ENCODE measurements around the gene ATP11C. TPM values are rescaled to one million over a fixed set of nuclear protein-coding genes. Genes with fewer than 3 reads are reported as not detected.

Gene ATP11C
- total and polyA plus RNA-seq, 12 donors, result 1.8 to 8.5 (median 2.9) TPM

DNA sequence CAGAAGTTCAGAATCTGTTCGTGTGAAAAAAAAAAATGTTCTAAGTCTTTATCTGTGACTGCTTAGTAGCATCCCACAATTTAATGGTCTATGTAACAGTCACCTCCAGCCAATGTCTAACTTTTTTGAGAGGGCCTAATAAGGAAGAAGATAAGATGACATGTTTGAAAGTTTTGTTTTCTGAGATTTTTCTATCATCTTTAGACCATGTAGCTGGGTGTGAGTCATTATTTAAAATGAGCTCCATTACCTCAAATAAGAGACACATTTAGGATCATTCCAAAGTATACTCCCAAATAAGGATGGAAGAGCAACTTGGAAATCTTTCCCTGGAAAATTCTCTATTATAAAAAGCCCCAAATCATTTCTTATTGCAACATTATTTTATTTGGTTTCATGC, 196.7 kb downstream of the ATP11C start:
- Histone ChIP-seq H3K27me3 (peaks cover 0 to 7% (median 0%) of the 10 kb centered on the region in 7 donors), H3K27ac (no peak overlapping the region), H3K9me3 (no peaks in the 10 kb centered on the region), H3K4me3 (no peak overlapping the region), H3K36me3 (peaks cover 0 to 35% (median 0%) of the 10 kb centered on the region in 9 donors), H3K4me1 (no peaks in the 10 kb centered on the region)
- TF ChIP-seq, protein P1, sequence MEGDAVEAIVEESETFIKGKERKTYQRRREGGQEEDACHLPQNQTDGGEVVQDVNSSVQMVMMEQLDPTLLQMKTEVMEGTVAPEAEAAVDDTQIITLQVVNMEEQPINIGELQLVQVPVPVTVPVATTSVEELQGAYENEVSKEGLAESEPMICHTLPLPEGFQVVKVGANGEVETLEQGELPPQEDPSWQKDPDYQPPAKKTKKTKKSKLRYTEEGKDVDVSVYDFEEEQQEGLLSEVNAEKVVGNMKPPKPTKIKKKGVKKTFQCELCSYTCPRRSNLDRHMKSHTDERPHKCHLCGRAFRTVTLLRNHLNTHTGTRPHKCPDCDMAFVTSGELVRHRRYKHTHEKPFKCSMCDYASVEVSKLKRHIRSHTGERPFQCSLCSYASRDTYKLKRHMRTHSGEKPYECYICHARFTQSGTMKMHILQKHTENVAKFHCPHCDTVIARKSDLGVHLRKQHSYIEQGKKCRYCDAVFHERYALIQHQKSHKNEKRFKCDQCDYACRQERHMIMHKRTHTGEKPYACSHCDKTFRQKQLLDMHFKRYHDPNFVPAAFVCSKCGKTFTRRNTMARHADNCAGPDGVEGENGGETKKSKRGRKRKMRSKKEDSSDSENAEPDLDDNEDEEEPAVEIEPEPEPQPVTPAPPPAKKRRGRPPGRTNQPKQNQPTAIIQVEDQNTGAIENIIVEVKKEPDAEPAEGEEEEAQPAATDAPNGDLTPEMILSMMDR (IDR thresholded peaks at IDR 0.05), result no peak
- WGBS, 2 donors, result 70 to 91% methylated on average over 1 of the region's 1 CpG
- ATAC-seq, result no peak
- intact Hi-C loops (cut with DNase I), result no loop called here
- no peak for DNase-seq

DNA sequence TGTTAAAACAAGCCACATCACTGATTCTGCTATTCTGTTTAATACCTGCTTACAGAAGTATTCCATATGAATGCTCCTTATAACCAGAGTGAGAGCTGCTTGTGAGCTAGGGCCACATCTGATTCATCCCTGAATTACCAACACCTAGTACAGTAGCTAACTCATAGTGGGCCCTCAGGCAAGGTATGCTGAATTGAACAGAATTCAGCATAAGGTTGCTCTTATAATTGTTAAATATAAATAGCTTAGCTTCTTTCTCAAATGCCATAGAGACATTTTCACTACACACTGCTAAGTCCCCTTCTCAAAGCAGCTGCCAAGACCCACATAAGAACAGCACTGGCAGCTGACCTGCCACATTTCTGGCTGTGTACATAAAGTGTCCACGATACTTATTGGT, 197.9 kb downstream of the ATP11C start:
- DNase-seq (no peak), ATAC-seq (no peak)
- TF ChIP-seq, protein P1 (IDR thresholded peaks at IDR 0.05), result no peak
- 96 to 100% methylated on average over 1 of the region's 1 CpG for WGBS, 2 donors
- Histone ChIP-seq H3K9me3 (no peaks in the 10 kb centered on the region), H3K4me1 (no peaks in the 10 kb centered on the region), H3K4me3 (no peak overlapping the region), H3K27me3 (peaks cover 0 to 7% (median 0%) of the 10 kb centered on the region in 7 donors), H3K36me3 (peaks cover 0 to 31% (median 0%) of the 10 kb centered on the region in 9 donors), H3K27ac (no peak overlapping the region)
- intact Hi-C loops (cut with DNase I), result no loop called here

- 95 to 97% methylated on average over 1 of the region's 1 CpG for WGBS, 2 donors
- Histone ChIP-seq H3K27ac (no peak overlapping the region), H3K27me3 (peaks cover 0 to 4% (median 0%) of the 10 kb centered on the region in 7 donors), H3K4me1 (no peaks in the 10 kb centered on the region), H3K4me3 (no peak overlapping the region), H3K36me3 (peaks cover 0 to 12% (median 0%) of the 10 kb centered on the region in 9 donors), H3K9me3 (no peaks in the 10 kb centered on the region)
- DNase-seq (no peak), ATAC-seq (no peak)
- intact Hi-C loops (cut with DNase I), result no loop called here
- TF ChIP-seq, protein P1 (IDR thresholded peaks at IDR 0.05), result no peak
Measured at GRCh38 chrX:139725720-139726119, 207.1 kb downstream of the ATP11C start.

GRCh38 chrX:139724626-139725025, 208.2 kb downstream of the ATP11C start:
- ATAC-seq (no peak), DNase-seq (no peak)
- TF ChIP-seq, protein P1 (IDR thresholded peaks at IDR 0.05), result no peak
- H3K27ac ChIP-seq, result no peak overlapping the region
- 77 to 86% methylated on average over 2 of the region's 2 CpGs for WGBS, 2 donors
- intact Hi-C loops (cut with DNase I), result no loop called here
- peaks cover 0 to under 1% (median 0%) of the 10 kb centered on the region in 7 donors for H3K27me3 ChIP-seq
- no peaks in the 10 kb centered on the region for H3K9me3 ChIP-seq
- H3K36me3 ChIP-seq, result peaks cover 0 to 12% (median 0%) of the 10 kb centered on the region in 9 donors
- H3K4me1 ChIP-seq, result no peaks in the 10 kb centered on the region
- no peak overlapping the region for H3K4me3 ChIP-seq

Measured in heart right ventricle (tissue), 16 donors.